Endothelial cell of umbilical vein (primary cell): ENCODE measurements around the gene COL4A1. TPM values are rescaled to one million over a fixed set of nuclear protein-coding genes. Genes with fewer than 3 reads are reported as not detected.

ENCODE experiments used
- BruUV-seq: library from RNA; stranded (reverse); fragments of 400-500 nt; replicated peaks from 2 replicates; lab custom pipeline; 2021; lab: Mats Ljungman, UMichigan
- CTCF ChIA-PET: fragments of 300-600, 350-600 bp; sonication (Branson Sonifier 250); formaldehyde crosslinking; loops from one replicate; lab custom pipeline; 2021; ENCODE audit warnings: antibody characterized with exemption, inconsistent platforms; lab: Charles Lee
- POLR2A ChIA-PET: fragments of 300-600, 350-600 bp; sonication (Branson Sonifier 250); formaldehyde crosslinking; loops from one replicate; lab custom pipeline; 2021; ENCODE audit warnings: antibody characterized with exemption, inconsistent platforms; lab: Charles Lee
- DNase-seq: peaks from one replicate; pipeline ENCODE4 v3.0.0-alpha.2; 2011; ENCODE audit warnings: low read depth, low spot score
- FAIRE-seq: peaks from 2 replicates; lab custom pipeline; 2011; peaks lifted over from hg19 to GRCh38; lab: Jason Lieb, UNC
- H2AFZ ChIP-seq: 2 replicates; pipeline ENCODE4 v1.6.0; 2012; ENCODE audit warnings: low read depth, low read length, control low read depth, inconsistent platforms
- H3K27ac ChIP-seq: 2 replicates; pipeline ENCODE4 v1.5.1; 2011; ENCODE audit warnings: low read depth, mild to moderate bottlenecking, control low read depth, low read length, moderate library complexity; ENCODE audit not compliant: insufficient read depth
- H3K27me3 ChIP-seq, 2 experiments: 2 replicates each; pipeline versions ENCODE4 v1.6.0 to v1.6.1; 2011; ENCODE audit warnings: low read length in 2 of 2, mixed read lengths in 1 of 2; ENCODE audit not compliant: control insufficient read depth in 2 of 2, insufficient read depth in 2 of 2
- H3K36me3 ChIP-seq, 2 experiments: 2 replicates in 1 of 2; 3 replicates in 1 of 2; pipeline ENCODE4 v1.5.1; 2011; ENCODE audit warnings: low read length in 2 of 2, mild to moderate bottlenecking in 1 of 2, moderate library complexity in 1 of 2; ENCODE audit not compliant: control insufficient read depth in 2 of 2, insufficient read depth in 2 of 2; ENCODE audit errors: extremely low read depth in 1 of 2
- H3K4me1 ChIP-seq: 3 replicates; pipeline ENCODE4 v1.5.1; 2011; ENCODE audit warnings: mild to moderate bottlenecking, low read length; ENCODE audit not compliant: control insufficient read depth, insufficient read depth; ENCODE audit errors: extremely low read depth
- H3K4me2 ChIP-seq: 2 replicates; pipeline ENCODE4 v1.6.1; 2011; ENCODE audit warnings: low read length, control low read depth, mixed read lengths; ENCODE audit not compliant: insufficient read depth
- H3K4me3 ChIP-seq, 3 experiments: fragments of 200-600 bp in 1 of 3; sonication (generic), shearing (Covaris generic) in 1 of 3; replicated peaks in 1 of 3; 2 replicates each; pipeline ENCODE4 v1.5.1; 2011 to 2016; ENCODE audit warnings: control low read depth in 3 of 3, low read length in 3 of 3, mild to moderate bottlenecking in 2 of 3, inconsistent platforms in 1 of 3, low read depth in 1 of 3, moderate library complexity in 1 of 3; ENCODE audit not compliant: insufficient read depth in 1 of 3
- H3K79me2 ChIP-seq: 2 replicates; pipeline ENCODE4 v1.6.0; 2012; ENCODE audit warnings: low read length, inconsistent platforms; ENCODE audit not compliant: control insufficient read depth, insufficient read depth
- H3K9ac ChIP-seq: replicated peaks from 2 replicates; pipeline ENCODE3; 2011; ENCODE audit warnings: low read length, control low read depth; ENCODE audit not compliant: insufficient read depth; ENCODE audit errors: extremely low read depth
- H3K9me1 ChIP-seq: replicated peaks from 3 replicates; pipeline ENCODE4 v1.6.0; 2011; ENCODE audit warnings: mild to moderate bottlenecking, low read length; ENCODE audit not compliant: control insufficient read depth, insufficient read depth; ENCODE audit errors: extremely low read depth
- H3K9me3 ChIP-seq: replicated peaks from 2 replicates; pipeline ENCODE4 v1.5.1; 2012; ENCODE audit warnings: low read length, inconsistent platforms; ENCODE audit not compliant: control insufficient read depth, insufficient read depth
- H4K20me1 ChIP-seq: replicated peaks from 2 replicates; pipeline ENCODE3; 2011; ENCODE audit warnings: mild to moderate bottlenecking, low read length; ENCODE audit not compliant: control insufficient read depth, insufficient read depth; ENCODE audit errors: extremely low read depth
- CTCF ChIP-seq, 2 donors: IDR thresholded peaks; 1 replicate in 1 of 2; 2 replicates in 1 of 2; pipeline ENCODE4 v1.5.1; 2011; ENCODE audit warnings: low read length in 2 of 2, mild to moderate bottlenecking in 2 of 2, moderate library complexity in 2 of 2, control low read depth in 1 of 2, inconsistent platforms in 1 of 2, low read depth in 1 of 2; ENCODE audit not compliant: insufficient read depth in 1 of 2; ENCODE audit errors: extremely low read depth in 1 of 2
- EZH2 ChIP-seq: IDR thresholded peaks from 2 replicates; pipeline ENCODE4 v1.6.1; 2012; ENCODE audit warnings: borderline replicate concordance, low read depth, mild to moderate bottlenecking, moderate library complexity, low read length, inconsistent platforms; ENCODE audit not compliant: severe bottlenecking
- FOS ChIP-seq: IDR thresholded peaks from 2 replicates; pipeline ENCODE4 v1.6.1; 2011; ENCODE audit warnings: mild to moderate bottlenecking, low read length, moderate library complexity, borderline replicate concordance; ENCODE audit not compliant: insufficient read depth
- GATA2 ChIP-seq: IDR thresholded peaks from 2 replicates; pipeline ENCODE4 v1.7.0; 2011; ENCODE audit warnings: low read depth, mild to moderate bottlenecking, moderate library complexity, mixed read lengths, low read length; ENCODE audit not compliant: insufficient read length, insufficient read depth
- JUN ChIP-seq: IDR thresholded peaks from 2 replicates; pipeline ENCODE4 v1.6.1; 2011; ENCODE audit warnings: borderline replicate concordance, low read depth; ENCODE audit not compliant: insufficient read length, insufficient read depth
- MAX ChIP-seq: IDR thresholded peaks from 2 replicates; pipeline ENCODE4 v1.6.1; 2011; ENCODE audit not compliant: insufficient read depth, insufficient read length
- MYC ChIP-seq: IDR thresholded peaks from one replicate; pipeline ENCODE4 v1.6.1; 2011; ENCODE audit warnings: mild to moderate bottlenecking, low read depth, low read length
- POLR2A ChIP-seq: IDR thresholded peaks from 2 replicates; pipeline ENCODE4 v1.6.1; 2012; ENCODE audit warnings: low read depth, mild to moderate bottlenecking, control low read depth, low read length
- POLR2AphosphoS5 ChIP-seq: IDR thresholded peaks from 2 replicates; pipeline ENCODE4 v1.6.1; 2012; ENCODE audit warnings: low read depth, mild to moderate bottlenecking, control low read depth, low read length, moderate library complexity; ENCODE audit not compliant: insufficient read depth
- dilution Hi-C: fragments of 300-500 bp; cut with MboI; formaldehyde crosslinking; loops from one replicate; pipeline ENCODE4 v1.15.0; 2019; ENCODE audit warnings: low sequenced_read_pairs; ENCODE audit not compliant: extremely low pct_ligation_motif_present
- intact Hi-C: fragments of 100-400 bp; cut with micrococcal nuclease; formaldehyde crosslinking; loops from one replicate; pipeline ENCODE4 v1.10.0; 2022
- polyA plus RNA-seq, 4 experiments: library from polyadenylated mRNA; depleted of rRNA in 3 of 4; stranded (reverse) in 3 of 4; unstranded in 1 of 4; fragments of >200 nt; gene quantifications; 2 replicates each; pipeline versions ENCODE4 v1.2.1 to v1.2.3, GENCODE V29; 2011 to 2012; ENCODE audit warnings: missing spikeins in 1 of 4
- total RNA-seq: library from RNA; stranded (reverse); gene quantifications from 2 replicates; pipeline ENCODE4 v1.2.3, GENCODE V29; 2021

The COL4A1 gene
- total and polyA plus RNA-seq, 2 donors (not counting 3 experiments of a cell fraction or from before 2014, with no cell fraction given), result 384 to 1,119 TPM

GRCh38 chr13:110213461-110214074 lies 93.4 kb downstream of the COL4A1 start:
- TF ChIP-seq MAX (no peak), FOS (no peak), GATA2 (no peak), CTCF (IDR thresholded peaks at IDR 0.05; ENCODE audit: extremely low read depth in 1 of 2, insufficient read depth in 1 of 2, low read depth in 1 of 2, low read length in 2 of 2) (no peak), MYC (no peak), POLR2A (no peak), POLR2AphosphoS5 (no peak), JUN (no peak), EZH2 (no peak)
- ChIA-PET POLR2A (no interaction called here), CTCF (no interaction called here)
- dilution Hi-C loops (no loop called here), intact Hi-C loops (no loop called here)
- Histone ChIP-seq H3K9me1 (no peaks in the 10 kb centered on the region), H3K4me3 (no peak overlapping the region), H3K9ac (no peak overlapping the region), H3K27ac (no peak overlapping the region), H3K36me3 (peaks cover 17 to 22% of the 10 kb centered on the region in 2 experiments), H3K9me3 (no peaks in the 10 kb centered on the region), H4K20me1 (no peaks in the 10 kb centered on the region), H3K79me2 (peaks cover 12% of the 10 kb centered on the region), H3K4me1 (peaks cover 18% of the 10 kb centered on the region), H2AFZ (no peak overlapping the region), H3K4me2 (no peak overlapping the region), H3K27me3 (no peaks in the 10 kb centered on the region)
- DNase-seq (no peak), FAIRE-seq (no peak)
- no TSS peak for BruUV-seq
